Hematopoietic multipotent progenitor cell treated with erythropoietin and hydrocortisone succinate and interleukin-3 and kit ligand, for 15 days (in vitro differentiated cells): ENCODE data around the gene FOXO6.

ENCODE experiments used
- DNase-seq: peaks from one replicate; pipeline ENCODE4 v3.0.0-alpha.2; 2015; ENCODE audit warnings: low spot score

FOXO6 gene

DNA sequence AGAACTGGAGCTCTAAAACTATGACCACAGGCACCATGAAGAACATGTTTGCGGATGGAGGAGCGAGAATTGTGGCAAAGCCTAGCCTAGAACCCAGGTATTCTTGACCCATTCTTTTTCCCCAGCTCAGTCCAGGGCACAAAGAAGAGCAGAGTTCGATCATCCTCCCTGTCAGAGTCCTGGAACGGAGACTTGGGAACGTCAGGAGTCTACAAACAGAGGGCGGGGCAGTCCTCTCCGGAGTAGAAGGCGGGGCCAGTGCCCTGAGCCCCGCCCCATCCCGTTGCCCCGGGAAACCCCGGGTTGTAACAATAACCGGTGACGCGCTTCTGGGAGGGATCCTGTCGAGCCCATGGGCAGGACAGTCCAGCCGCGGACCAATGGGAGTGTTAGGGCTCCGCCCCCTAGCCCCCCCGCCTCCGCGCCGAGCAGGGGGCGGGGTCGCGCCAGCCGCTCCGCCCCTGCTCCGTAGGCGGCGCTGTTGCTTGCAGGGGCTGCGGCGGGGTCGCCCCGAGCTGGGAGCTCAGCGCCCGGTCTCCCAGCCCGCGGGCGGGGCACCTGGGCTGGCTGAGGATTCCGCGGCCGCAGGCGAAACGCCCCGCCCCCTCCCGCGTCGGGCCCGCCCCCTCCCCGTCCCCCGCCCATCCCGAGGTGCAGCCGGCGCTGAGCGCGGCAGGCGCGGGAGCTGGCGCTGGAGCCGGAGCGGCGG is at the start of gene FOXO6:
Gene FOXO6, plus strand, starts transcription at position 649 of the 709 bp plus-strand sequence.
- peak; percentile 88 for DNase-seq

DNA sequence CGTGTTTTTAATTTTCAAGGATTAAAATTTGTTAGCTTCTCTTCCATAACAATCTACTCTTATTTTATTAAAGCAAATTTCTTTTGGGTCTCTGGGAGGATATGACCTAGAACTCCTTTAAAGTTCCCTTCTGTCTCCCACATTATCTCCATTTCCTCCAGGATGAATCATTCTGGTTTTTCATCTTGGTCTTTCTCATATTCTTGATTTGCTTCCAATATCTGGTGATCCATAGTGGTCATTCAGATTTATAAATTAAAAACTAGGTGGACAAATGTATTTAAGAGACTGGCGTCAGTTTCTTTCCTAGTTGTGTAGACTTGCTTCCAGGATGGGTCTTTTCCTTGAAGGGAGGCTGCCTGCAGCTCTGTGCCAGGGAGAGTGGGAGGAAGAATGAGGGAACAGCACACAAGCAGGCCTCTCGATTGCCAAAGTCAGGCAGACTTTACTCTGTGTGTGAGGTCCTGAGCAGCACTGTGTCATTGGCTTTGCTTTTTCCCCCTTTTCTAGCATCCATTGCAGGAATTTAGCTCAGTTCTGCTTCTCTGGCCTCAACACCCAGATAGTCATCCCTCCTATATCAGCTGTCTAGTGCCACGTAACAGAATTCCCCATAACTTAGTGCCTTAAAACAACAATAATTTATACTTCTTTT is 48.1 kb upstream of the FOXO6 start:
- DNase-seq = no peak

DNA sequence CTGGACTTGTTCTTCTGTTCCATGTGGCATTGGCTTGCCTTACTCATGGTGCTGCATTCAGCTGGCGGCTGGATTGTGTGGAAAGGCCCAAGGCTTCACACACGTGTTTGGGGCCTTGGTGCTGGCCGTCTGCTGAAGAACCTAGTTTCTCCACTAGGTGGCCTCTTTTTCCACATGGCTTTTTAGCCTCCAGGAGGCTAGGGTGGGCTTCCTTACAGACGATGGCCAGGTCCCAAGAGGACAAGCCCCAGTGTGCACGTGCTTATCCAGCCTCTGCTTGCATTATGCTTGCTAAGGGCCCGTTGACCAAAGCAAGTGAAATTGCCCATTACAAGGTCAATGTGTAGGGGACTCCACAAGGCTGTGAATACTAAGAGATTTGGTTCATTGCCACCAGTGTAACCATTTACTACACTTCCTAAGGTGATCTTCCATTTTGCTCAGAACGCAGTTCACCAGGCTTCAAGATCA is 47.5 kb upstream of the FOXO6 start:
- DNase-seq = peak; percentile 6

DNA sequence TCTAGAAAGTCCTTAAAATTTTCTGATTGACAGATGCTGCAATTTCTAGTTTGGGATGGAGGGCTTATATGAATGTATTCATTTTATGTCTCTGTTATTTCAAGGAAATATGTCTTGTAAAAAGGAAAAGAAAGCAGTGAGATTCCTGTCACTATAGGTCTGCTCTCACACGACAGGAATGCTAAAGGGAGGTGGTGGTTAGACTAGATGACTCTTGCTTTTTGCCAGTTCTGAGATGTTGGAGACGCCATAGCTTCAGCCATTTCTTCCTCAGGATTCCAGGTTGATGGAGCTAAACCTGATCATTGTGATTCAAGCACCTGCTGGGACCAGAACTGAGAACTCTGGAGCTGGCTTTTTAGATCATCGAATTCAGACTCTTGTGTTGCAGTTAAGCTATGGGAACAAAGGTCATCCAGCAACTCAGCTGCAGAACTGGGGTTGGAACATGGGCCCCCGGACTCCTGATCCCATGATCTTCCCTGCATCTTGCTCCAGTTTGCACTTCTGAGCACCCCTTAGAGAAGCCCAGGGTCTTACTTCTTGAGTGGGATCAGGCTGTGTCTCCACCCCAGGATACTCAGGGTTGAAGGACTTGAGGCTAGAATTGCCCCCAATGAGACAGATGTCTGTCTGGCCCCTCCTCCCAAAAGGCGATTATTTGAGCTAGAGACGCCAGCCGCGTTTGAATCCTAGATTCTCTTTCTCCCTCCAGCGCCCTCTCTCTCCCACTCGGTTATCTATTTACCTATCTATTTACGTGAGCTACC is 46.7 kb upstream of the FOXO6 start:
- DNase-seq = no peak

DNA sequence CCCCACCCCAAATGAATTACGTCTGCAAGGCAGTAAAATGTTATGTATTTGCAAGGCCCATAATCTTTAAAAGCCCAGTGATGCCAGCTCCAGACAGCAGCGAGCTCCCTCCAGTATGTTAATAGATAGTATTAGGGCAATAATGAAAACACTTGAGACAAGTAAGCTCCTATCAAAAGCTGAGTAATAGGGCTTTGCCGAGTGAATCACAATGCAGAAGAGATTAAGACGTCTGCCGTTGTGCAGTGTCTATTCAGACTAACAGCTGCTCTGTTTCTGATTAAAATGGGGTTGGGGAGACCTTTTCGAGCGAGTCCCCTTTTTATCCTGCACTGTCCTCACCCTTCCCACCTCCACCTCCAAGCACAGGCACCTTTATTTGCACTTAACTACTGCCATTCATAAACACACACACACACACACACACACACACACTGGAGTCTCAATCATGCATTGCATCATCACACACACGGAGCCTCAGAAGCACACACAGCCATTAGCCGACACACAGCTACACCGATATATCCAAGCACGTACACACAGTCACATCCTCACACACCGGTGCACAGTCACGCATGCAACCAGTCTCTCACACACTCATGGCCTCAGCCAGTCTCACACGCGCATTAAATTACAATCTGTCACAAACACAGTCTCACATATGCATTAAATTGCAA is 46.0 kb upstream of the FOXO6 start:
- DNase-seq = no peak

DNA sequence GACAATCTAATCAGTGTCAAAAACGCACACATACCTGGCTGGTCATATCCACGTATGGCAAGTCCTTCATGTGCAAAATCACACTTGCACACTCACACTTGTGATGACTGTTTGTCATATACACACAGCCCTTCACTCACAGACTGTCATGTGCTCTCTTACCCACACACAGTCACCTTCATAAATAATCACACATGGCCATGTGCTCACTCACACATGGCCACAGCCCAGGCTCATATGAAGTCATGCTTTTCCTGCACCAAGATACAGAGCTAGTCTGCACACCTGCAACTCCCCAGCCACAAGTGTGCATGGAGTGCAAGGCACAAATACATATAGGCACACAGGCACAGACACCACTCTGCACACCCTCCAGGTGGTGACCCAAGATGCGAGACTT is 45.4 kb upstream of the FOXO6 start:
- no peak for DNase-seq

DNA sequence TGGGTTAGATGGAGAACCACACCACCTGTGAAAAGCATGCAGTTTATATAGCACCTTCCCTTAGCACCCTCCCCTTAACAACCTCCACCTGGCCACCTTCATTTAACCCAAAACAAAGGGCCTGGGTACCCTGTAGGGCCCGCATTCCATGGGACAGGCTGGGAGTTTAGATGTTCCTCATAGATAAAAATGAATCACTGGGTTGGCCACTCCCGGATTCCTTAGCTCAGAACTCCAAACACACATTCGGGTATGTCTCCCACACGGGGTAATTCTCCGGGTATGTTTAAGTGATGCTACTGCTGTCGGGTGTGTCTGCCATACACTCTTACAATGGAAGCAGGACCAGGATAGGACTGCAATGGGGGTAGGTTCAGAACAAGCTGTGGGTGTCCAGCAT is 43.9 kb upstream of the FOXO6 start:
- no peak for DNase-seq

DNA sequence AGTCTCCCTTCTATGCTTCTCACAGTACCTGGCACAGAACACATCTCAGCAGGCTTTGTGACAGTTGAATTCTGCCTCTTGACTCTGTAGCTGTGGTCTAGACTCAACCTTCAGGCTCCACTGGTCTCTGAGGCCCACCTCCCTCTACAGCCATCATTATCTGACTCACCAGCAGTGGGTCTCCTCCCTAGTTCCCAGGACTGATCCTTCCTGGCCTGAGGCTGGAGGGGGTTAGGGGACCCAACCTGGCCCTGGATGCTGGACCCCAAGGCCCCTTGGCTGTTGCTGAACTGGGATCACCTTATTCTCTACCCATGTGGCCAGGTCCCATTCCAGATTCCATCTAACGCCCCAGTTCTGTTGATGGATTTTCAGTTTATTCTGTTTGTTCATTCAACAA is 43.1 kb upstream of the FOXO6 start:
- DNase-seq = no peak

DNA sequence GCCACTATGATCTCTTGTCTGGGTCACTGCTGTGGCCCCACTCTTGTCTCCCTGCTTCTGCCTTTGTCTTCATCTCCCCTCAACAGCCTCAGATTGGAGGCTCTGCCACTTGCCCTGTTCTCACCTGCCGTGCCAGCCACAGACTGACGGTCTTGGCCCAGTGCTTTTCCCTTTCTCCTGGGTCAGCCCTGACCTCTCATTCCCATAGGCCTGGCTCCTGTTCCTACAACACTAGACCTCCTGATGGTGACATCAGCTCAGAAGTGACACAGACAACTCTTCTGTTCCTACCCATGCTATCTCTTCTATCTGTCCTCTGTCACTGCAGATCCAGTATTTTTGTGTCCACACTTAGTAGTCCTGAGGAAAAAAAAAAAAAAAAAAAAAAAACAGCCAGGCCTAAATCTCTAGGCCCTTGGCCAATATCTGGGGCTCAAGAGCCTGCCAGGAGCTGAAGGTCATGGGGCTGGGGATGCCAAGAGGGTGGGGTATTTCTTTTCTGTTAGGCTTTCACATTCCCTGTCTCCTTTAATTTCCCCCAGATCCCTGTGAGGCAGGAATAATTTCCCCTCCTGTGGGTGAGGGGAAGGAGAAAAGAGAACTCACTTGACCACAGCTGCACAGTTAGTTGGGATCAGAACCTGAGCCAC is 42.0 kb upstream of the FOXO6 start:
- DNase-seq = no peak

DNA sequence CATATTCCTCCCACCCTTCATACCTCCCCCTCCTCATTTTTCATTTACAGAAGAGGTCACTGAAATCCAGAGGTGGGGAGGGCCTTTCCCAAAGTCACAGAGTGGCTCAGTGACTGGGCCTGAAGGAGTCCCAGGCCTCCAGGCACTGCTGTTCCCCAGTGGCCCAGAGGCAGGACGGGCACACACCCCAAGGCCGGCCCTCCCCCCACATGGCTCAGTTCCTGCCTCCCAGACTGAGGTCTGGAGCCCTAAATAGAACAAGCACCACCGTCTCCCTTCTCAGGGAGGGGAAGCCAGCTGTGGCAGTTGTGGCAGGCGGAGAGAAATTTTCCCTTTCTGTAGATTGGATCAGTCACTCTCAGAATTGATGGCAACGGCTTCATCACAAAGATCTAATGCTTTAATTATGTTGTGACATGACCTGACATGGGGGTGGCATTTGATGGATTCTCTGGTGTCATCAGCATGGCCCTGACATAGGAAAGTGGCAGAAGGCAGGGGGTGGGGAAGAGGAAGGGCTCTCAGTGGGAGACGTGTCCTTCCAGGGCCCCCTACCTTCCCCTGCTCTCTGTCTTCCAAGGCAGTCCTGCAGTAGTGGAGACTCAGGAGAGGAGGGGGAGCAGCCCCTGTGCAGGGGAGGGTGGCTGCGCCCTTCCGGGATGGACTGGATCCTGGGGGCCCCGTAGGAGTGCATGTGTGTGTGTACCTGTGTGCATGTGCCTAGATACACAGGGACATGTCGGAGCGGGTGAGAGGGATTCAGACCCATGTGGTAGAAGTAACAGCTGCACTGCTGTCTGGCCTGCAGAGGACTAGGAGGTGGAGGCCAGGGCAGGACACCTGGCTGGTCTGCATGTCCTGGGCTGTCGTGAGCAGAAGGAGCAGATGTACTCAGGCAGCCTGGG is 41.2 kb upstream of the FOXO6 start:
- DNase-seq = no peak

DNA sequence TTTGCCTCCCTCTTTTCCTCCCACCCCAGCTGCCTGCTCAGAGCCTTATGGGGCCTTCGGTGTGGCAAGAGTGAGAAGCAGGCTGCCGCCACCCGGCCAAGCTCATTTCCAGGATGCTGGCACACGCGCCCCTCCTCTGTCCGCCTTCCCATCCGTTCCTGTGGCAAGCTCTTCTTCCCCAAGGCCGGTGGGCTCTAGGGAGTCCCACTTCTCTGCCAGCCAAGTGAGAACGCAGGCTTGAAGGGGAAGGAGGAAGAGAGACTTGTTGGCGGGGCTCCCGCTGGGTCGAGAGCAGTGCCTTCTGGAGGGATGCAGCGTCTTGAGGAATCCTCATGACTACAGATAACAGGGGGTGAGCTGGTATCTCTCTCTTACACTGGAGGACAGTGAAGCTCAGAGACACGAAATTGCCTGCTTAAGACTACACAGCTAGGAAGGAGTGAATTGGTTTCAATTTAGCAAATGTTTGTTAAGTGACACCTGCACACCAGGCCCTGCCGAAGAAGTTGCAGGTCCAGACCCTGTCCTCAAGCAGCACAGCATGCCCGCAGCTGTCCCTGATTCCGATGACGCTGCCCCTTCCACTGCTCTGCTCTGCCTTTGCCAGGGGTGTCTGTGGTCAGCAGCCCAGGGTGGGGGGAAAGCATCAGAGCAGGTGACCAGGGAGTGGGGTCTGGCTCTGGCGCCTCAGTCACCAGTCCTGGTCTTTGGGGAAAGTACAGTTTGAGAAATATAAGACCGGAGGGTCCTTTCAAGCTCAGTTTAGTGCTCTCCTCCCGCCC is 40.1 kb upstream of the FOXO6 start:
- DNase-seq = no peak

DNA sequence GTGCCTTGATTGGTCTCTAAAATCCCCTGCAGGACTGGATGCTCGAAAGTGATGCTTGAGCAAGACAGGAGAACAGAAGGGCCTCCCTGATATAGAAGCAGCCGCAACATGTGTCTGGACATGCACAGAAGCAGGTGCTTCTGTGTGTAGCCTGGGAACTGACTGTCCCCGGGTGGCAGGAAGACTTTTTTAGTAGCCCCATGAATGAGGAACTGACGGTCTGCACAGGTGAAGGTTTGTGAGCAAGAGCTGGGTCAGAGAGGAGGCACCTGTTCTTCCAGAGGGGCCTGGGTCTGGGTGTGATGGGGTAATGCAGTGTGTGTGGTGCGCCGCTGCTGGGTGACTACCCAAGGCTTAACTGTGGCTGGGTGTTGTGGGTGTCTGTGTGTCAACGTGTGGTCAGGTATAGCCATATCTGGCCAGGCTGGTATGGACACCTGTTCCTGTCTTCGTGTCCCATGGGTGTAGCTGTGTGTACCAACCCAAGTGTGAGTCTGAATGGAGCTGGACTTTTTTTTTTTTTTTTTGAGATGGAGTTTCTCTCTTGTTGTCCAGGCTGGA is 39.1 kb upstream of the FOXO6 start:
- no peak for DNase-seq

DNA sequence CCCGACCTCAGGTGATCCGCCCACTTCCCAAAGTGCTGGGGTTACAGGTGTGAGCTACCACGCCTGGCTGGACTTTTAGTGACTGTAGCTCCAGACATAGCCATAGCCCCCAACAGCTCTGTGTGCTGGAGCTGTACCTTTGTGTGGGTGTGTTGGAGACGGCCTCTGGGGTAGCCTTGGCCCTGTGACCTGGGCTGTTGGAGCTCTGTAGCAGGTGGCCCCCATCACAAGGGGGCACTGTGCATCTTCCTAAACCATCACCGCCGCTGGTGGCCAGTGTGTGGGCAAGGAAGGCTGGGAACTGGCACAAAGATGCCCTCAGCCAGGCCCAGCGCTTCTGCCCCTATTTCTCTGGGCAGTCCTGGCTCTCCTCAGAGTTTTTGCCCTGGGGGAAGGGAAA is 38.4 kb upstream of the FOXO6 start:
- DNase-seq = peak; percentile 4

DNA sequence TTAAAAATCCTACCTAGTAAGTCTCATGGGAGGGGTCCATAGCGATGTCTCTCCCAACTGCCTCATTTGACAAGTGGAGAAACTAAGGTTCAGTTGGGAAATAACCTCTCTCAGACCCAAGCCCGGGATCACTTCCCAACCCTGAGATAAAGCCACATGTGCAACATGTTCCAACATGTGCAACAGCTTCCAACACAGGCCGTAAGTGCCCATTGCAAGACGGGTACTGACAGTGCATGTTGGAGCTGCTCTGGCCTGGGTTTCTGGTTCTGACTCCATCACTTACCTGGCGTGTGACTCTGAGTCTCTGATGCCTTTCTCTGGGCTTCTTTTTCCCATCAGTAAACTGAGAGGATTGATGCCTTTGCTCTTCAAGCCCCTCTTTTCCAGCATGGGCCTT is 38.0 kb upstream of the FOXO6 start:
- no peak for DNase-seq

DNA sequence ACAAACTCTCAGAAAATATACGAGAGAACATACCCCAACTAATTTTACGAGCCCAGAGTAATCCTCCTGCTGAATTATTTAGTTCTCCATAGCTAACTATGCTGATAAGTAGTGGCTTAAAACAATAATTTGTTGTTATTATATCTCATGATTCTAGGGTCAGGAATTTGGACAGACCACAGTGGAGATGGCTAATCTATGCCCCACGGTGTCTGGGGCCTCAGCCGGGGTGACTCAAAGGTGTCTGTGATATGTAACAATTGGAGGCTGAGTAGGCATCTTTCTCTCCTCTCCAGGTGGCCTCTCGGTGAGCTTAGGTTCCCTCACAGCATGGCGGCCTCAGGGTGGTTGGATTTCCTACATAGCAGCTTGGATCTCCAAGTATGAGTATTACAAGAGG is 35.4 kb upstream of the FOXO6 start:
- DNase-seq = no peak

DNA sequence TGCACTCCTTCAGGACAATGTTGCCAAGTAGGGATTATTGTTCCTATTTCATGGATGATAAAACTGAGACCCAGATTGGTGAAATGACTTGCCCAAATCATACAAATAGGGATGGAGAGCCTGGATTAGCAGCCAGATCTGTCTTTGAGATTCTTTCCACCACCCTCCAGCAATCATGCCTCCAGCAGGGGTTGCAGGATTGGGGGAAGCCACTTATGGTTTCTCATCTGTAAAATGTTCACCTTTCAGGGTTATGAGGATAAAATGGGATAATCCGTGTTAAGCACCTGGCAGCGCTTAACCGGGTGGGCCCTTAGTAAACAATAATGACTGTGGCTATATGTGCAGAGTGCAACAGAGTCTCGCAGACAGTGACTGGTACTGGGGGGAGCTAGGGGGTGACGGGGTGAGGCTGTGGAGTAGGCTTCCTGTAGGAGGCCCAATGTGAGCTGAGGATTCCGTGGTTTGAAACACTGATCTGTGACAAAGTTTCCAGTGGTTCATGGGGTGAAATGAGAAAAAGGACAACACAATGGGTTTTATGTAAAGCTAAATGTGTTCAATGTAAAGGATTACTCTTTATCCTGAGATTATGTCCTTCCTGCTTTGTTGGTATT is 33.7 kb upstream of the FOXO6 start:
- DNase-seq = no peak

DNA sequence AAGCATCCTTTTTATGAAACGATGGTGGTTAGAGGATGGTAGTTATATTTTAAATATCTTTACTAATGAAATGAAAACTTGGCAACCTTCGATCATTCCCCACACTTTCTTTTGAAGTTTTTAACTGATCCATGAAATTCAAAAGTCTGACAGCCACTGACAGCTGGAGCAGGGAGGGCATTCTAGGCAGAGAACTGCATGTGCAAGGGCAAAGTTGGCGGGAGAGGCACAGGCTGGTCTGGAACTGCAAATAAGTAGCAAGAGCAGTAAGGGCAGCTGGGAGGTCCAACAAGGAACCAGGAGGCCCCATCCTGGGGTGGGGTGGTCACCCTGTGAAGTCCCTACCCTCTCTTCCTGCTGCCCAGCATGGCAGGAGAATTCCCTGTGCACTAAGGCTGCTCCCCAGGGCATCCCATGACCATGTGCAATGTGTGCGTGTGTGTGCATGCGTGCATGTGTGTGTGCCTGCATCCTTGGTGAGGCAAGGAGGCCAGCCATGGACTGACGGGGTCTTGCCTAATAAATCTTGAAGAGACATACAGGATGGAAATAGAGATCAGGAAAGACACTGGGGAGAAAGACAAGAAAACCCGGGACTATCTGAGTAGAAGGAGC is 33.1 kb upstream of the FOXO6 start:
- DNase-seq = no peak

DNA sequence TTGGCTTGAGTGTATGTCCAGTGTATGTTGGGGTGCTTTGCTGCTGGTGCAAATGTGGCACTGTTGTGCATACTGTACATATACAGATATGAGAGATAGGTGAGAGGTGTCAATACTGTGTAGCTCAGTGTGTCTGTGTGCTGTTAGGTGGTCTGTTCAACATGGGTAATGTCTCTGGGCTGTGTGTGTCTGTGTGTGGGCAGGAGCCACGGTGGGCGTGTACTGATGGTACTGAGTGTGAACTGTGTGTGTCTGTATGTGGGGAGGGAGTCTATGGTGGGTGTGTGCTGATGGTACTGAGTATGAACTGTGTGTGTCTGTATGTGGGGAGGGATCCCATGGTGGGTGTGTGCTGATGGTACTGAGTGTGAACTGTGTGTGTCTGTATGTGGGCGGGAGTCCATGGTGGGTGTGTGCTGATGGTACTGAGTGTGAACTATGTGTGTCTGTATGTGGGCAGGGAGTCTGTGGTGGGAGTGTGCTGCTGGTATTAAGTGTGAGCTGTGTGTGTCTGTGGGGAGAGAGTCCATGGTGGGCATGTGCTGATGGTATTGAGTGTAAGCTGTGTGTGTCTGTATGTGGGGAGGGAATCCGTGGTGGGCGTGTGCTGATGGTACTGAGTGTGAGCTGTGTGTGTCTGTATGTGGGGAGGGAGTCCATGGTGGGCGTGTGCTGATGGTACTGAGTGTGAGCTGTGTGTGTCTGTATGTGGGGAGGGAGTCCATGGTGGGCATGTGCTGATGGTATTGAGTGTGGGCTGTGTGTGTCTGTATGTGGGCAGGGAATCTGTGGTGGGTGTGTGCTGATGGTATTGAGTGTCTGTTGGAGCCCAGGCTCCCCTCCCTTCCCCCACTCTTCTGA is 32.2 kb upstream of the FOXO6 start:
- DNase-seq = no peak
